Measurements from ENCODE around the gene MRTFB. TPM values are rescaled to one million over a fixed set of nuclear protein-coding genes. Genes with fewer than 3 reads are reported as not detected.
A peak's percentile ranks its signal among the peaks of the same experiment; 100 is the strongest.

The MRTFB gene
- total RNA-seq, 1 experiment from 2014 or later, result 71.5 TPM

GRCh38 chr16:14284930-14285512 is 213.9 kb downstream of the MRTFB start:
- Histone ChIP-seq H3K4me1 (replicated peaks; ENCODE audit: insufficient read depth) (peaks cover 14% of the 10 kb centered on the region), H3K9me3 (ENCODE audit: insufficient read depth, low read depth) (peaks cover 14% of the 10 kb centered on the region; the same call in 1 of the 2 replicates), H3F3A (ENCODE audit: insufficient read depth, low read depth) (peaks cover 34% of the 10 kb centered on the region), H3K27me3 (ENCODE audit: insufficient read depth, low read depth) (no peaks in the 10 kb centered on the region), H3K4me3 (peak overlapping the region; percentile 75), H3K27ac (no peak overlapping the region), H3K4me2 (peak overlapping the region; percentile 70), H2AFZ (peak overlapping the region; percentile 84), H4K20me1 (ENCODE audit: insufficient read depth) (no peaks in the 10 kb centered on the region), H3K9me2 (ENCODE audit: insufficient read depth) (no peaks in the 10 kb centered on the region), H3K36me3 (ENCODE audit: low read depth) (no peaks in the 10 kb centered on the region), H3K79me2 (ENCODE audit: low read depth) (no peaks in the 10 kb centered on the region)
- peak; percentile 54 for TF ChIP-seq CTCF (conservative IDR thresholded peaks at IDR 0.05)
- no peak for TF ChIP-seq EZH2 (IDR thresholded peaks at IDR 0.05; ENCODE audit: low read depth)
- peak in 1 of 2 experiments; percentile 79 for DNase-seq
- intact Hi-C loops (cut with micrococcal nuclease; ENCODE audit: unreplicated experiment), result loop anchor here (1.0 kb wide), 2 partner anchors 243 to 362 kb away; no protein-coding TSS in a partner anchor
- CTCF ChIA-PET, result interaction anchor here (0.6 to 1.2 kb wide), 4 partner anchors 32 to 365 kb away, joined by 4 to 9 read pairs (median 4); partner anchors contain the start of gene ERCC4
- POLR2A ChIA-PET (ENCODE audit: unreplicated experiment), result interaction anchor here (0.5 kb wide), 1 partner anchor 130 kb away, joined by 9 read pairs; no protein-coding TSS in a partner anchor
- no TSS peak for BruUV-seq (replicated peaks)

DNA sequence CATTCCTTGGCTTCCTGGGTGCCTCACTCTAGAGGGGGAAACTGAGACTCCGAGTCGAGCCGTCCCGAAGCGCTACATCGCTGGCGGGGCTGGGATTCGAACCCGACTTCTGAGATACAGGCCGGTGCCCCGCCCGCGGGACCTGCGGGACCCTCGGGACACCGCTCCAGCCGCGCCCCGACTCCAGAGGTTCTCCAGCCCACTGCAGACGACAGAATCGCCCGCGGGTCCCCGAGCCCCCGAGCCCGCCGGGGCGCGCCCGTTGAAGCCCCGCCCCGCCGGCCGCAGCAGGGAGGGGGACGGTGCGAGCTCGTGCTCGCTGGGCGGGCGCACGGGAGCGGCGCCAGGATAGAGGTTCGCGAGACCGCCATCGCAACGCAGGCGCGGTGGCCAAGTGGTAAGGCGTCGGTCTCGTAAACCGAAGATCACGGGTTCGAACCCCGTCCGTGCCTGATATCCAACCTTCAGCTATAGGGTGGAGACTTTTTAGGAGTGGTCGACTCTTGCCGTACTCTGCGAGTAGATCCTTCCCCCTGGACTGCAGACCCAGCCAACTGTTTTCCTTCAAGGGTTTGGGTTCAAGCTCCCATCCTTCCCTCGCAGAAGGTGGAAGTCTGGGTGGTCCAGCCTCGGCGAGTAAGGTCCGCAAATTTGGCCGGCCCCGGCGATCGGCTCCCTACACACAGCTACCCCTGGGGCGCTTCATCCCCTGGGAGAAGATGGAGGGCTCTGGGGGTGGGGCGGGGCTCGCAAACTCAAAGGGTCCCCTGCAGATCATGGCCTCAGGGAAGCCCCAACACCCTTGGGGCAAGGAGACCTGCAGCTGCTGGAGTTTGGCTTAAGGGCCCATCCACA is 214.6 kb downstream of the MRTFB start:
- Histone ChIP-seq H3K79me2 (ENCODE audit: low read depth) (no peaks in the 10 kb centered on the region), H3K36me3 (ENCODE audit: low read depth) (no peaks in the 10 kb centered on the region), H3K9me3 (ENCODE audit: insufficient read depth, low read depth) (peaks cover 17% of the 10 kb centered on the region; the same call in 1 of the 2 replicates), H2AFZ (peak overlapping the region; percentile 84), H4K20me1 (ENCODE audit: insufficient read depth) (no peaks in the 10 kb centered on the region), H3K4me3 (peak overlapping the region; percentile 75), H3K27me3 (ENCODE audit: insufficient read depth, low read depth) (no peaks in the 10 kb centered on the region), H3F3A (ENCODE audit: insufficient read depth, low read depth) (peaks cover 34% of the 10 kb centered on the region), H3K4me2 (peak overlapping the region; percentile 70), H3K4me1 (replicated peaks; ENCODE audit: insufficient read depth) (peaks cover 18% of the 10 kb centered on the region), H3K9me2 (ENCODE audit: insufficient read depth) (no peaks in the 10 kb centered on the region), H3K27ac (no peak overlapping the region)
- intact Hi-C loops (cut with micrococcal nuclease; ENCODE audit: unreplicated experiment), result loop anchor here (1.0 kb wide), 2 partner anchors 243 to 362 kb away; no protein-coding TSS in a partner anchor
- ChIA-PET POLR2A (ENCODE audit: unreplicated experiment) (interaction anchor here (0.5 to 0.6 kb wide), 2 partner anchors 129 to 212 kb away, joined by 9 to 12 read pairs; no protein-coding TSS in a partner anchor), CTCF (interaction anchor here (0.6 to 1.1 kb wide), 7 partner anchors 31 to 366 kb away, joined by 3 to 9 read pairs (median 4); partner anchors contain the start of gene ERCC4)
- TF ChIP-seq EZH2 (IDR thresholded peaks at IDR 0.05; ENCODE audit: low read depth), result no peak
- no peak for TF ChIP-seq CTCF (conservative IDR thresholded peaks at IDR 0.05)
- TSS peak; percentile 100 for BruUV-seq (replicated peaks)
- peak; percentile 75 to 98 for DNase-seq

Measured in PC-9 (cell line).